Suprapubic skin (tissue), 4 donors: ENCODE measurements around the gene ADSS2. TPM values are rescaled to one million over a fixed set of nuclear protein-coding genes. Genes with fewer than 3 reads are reported as not detected.
"Not testable (repeated sequence)": the region's sequence is repeated elsewhere in the genome, so short reads cannot be mapped to it uniquely, and the experiment has no call there.

Experiments
- DNase-seq, 2 donors: peaks; one replicate each; pipeline ENCODE4 v3.0.0-alpha.2; 2019; ENCODE audit warnings: low spot score in 2 of 2
- H3K27ac ChIP-seq: fragments of 200-600 bp; sonication (generic); one replicate; pipeline ENCODE4 v1.5.1; 2019
- H3K27me3 ChIP-seq: fragments of 200-600 bp; sonication (generic); one replicate; pipeline ENCODE4 v1.5.1; 2019
- H3K36me3 ChIP-seq: fragments of 200-600 bp; sonication (generic); one replicate; pipeline ENCODE4 v1.5.1; 2019
- H3K4me1 ChIP-seq: fragments of 200-600 bp; sonication (generic); one replicate; pipeline ENCODE4 v1.5.1; 2019
- H3K4me3 ChIP-seq: fragments of 200-600 bp; sonication (generic); one replicate; pipeline ENCODE4 v1.5.1; 2019; ENCODE audit warnings: mild to moderate bottlenecking
- H3K9me3 ChIP-seq: fragments of 200-600 bp; sonication (generic); one replicate; pipeline ENCODE4 v1.5.1; 2019
- EP300 ChIP-seq: sonication (generic); formaldehyde crosslinking; IDR thresholded peaks from one replicate; pipeline ENCODE4 v1.6.1; 2017; ENCODE audit warnings: antibody characterized with exemption
- POLR2A ChIP-seq, 2 donors: fragments of 450-650 bp; IDR thresholded peaks; one replicate each; pipeline ENCODE4 v1.6.1; 2017; ENCODE audit warnings: antibody characterized with exemption in 2 of 2, mild to moderate bottlenecking in 2 of 2, moderate library complexity in 2 of 2
- POLR2AphosphoS5 ChIP-seq, 3 donors: sonication (generic); formaldehyde crosslinking; IDR thresholded peaks; one replicate each; pipeline ENCODE4 v1.6.1; 2017; ENCODE audit warnings: antibody characterized with exemption in 3 of 3
- WGBS: methylation state at CpG from one replicate; pipeline ENCODE4 v1.1.5; 2018; 5-methylcytosine and 5-hydroxymethylcytosine counted together
- total RNA-seq, 4 donors: library from RNA; depleted of rRNA; stranded (reverse); fragments of >200 nt; gene quantifications; one replicate each; pipeline ENCODE4 v1.1.0, GENCODE V29; 2016
- TF ChIP-seq, protein P1 (sequence below), 2 donors: fragments of 200-600 bp in 1 of 2; fragments of 450-650 bp in 1 of 2; sonication (generic) in 1 of 2; IDR thresholded peaks; one replicate each; pipeline ENCODE4 v1.5.1; 2016 to 2019; ENCODE audit warnings: antibody characterized with exemption in 2 of 2, mild to moderate bottlenecking in 1 of 2, moderate library complexity in 1 of 2

The ADSS2 gene
- total RNA-seq, 4 donors from 2014 or later, result 39.8 to 65.3 (median 52.1) TPM

DNA sequence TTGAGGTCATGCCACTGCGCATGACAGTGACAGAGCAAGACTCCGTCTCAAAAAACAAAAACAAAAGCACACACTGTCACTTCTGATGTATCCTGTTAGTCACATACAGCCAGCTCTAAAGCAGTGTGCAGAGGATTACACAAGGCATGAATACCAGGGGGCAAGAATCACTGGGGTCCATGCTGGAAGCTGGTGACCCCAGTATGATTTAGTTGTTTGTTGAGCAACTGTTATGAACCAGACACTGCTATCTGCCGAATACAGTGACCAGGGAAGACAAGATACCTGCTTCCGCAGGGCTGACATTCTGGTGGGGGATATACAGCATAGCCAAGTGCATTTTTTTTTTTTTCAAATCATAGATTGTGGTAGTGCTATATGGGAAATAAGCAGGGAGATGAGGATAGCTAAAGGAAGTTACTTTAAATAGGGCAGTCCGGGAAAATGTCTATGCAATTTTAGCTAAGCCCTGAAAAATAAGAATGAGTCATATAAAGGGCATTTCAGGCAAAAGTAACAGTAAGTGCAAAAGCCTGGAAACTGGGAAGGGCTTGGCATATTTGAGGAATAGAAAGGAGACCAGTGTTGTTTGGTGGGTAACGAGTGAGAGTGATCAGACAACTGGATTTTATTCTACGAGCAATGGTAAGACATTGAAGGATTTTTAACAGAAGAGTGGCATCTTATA, 69.7 kb downstream of the ADSS2 start:
- Histone ChIP-seq H3K36me3 (no peaks in the 10 kb centered on the region), H3K4me1 (no peaks in the 10 kb centered on the region), H3K4me3 (no peak overlapping the region), H3K9me3 (no peaks in the 10 kb centered on the region), H3K27me3 (no peaks in the 10 kb centered on the region), H3K27ac (no peak overlapping the region)
- no peak for DNase-seq
- WGBS, result 72% methylated on average over 7 of the region's 7 CpGs
- TF ChIP-seq POLR2A (IDR thresholded peaks at IDR 0.05), result no peak
- no peak for TF ChIP-seq EP300
- no peak for TF ChIP-seq POLR2AphosphoS5 (IDR thresholded peaks at IDR 0.05)
- TF ChIP-seq, protein P1, sequence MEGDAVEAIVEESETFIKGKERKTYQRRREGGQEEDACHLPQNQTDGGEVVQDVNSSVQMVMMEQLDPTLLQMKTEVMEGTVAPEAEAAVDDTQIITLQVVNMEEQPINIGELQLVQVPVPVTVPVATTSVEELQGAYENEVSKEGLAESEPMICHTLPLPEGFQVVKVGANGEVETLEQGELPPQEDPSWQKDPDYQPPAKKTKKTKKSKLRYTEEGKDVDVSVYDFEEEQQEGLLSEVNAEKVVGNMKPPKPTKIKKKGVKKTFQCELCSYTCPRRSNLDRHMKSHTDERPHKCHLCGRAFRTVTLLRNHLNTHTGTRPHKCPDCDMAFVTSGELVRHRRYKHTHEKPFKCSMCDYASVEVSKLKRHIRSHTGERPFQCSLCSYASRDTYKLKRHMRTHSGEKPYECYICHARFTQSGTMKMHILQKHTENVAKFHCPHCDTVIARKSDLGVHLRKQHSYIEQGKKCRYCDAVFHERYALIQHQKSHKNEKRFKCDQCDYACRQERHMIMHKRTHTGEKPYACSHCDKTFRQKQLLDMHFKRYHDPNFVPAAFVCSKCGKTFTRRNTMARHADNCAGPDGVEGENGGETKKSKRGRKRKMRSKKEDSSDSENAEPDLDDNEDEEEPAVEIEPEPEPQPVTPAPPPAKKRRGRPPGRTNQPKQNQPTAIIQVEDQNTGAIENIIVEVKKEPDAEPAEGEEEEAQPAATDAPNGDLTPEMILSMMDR (IDR thresholded peaks at IDR 0.05), result no peak

GRCh38 chr1:244376126-244376525, 75.6 kb downstream of the ADSS2 start:
- Histone ChIP-seq H3K27me3 (no peaks in the 10 kb centered on the region), H3K4me3 (no peak overlapping the region), H3K9me3 (no peaks in the 10 kb centered on the region), H3K36me3 (no peaks in the 10 kb centered on the region), H3K27ac (no peak overlapping the region), H3K4me1 (peaks cover 9% of the 10 kb centered on the region)
- WGBS, result 82% methylated on average over 6 of the region's 6 CpGs
- TF ChIP-seq, protein P1 (IDR thresholded peaks at IDR 0.05), result no peak
- no peak for TF ChIP-seq EP300
- no peak for TF ChIP-seq POLR2AphosphoS5 (IDR thresholded peaks at IDR 0.05)
- TF ChIP-seq POLR2A (IDR thresholded peaks at IDR 0.05), result no peak
- DNase-seq, result no peak

GRCh38 chr1:244375051-244375450, 76.7 kb downstream of the ADSS2 start:
- Histone ChIP-seq H3K27ac (no peak overlapping the region), H3K9me3 (no peaks in the 10 kb centered on the region), H3K36me3 (no peaks in the 10 kb centered on the region), H3K27me3 (no peaks in the 10 kb centered on the region), H3K4me1 (peaks cover 20% of the 10 kb centered on the region), H3K4me3 (no peak overlapping the region)
- WGBS, result 88% methylated on average over 7 of the region's 7 CpGs
- DNase-seq, result no peak
- TF ChIP-seq, protein P1 (IDR thresholded peaks at IDR 0.05), result no peak

DNA sequence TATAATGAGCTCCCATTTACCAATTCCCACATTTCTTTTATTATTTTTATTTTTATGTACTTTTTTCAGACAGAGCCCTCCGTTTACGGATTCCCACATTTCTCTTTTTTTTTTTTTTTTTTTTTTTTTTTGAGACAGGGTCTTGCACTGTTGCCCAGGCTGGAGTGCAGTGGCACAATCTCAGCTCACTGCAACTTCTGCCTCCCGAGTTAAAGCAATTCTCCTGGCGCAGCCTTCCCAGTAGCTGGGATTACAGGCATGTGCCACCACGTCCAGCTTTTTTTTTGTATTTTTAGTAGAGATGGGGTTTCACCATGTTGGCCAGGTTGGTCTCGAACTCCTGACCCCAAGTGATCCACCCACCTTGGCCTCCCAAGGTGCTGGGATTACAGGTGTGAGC, 77.2 kb downstream of the ADSS2 start:
- DNase-seq, H3K36me3 ChIP-seq, H3K4me3 ChIP-seq, H3K9me3 ChIP-seq, H3K27ac ChIP-seq, H3K27me3 ChIP-seq: not testable (repeated sequence)
- 93% methylated on average over 6 of the region's 6 CpGs for WGBS
- H3K4me1 ChIP-seq, result peaks cover 23% of the 10 kb centered on the region

DNA sequence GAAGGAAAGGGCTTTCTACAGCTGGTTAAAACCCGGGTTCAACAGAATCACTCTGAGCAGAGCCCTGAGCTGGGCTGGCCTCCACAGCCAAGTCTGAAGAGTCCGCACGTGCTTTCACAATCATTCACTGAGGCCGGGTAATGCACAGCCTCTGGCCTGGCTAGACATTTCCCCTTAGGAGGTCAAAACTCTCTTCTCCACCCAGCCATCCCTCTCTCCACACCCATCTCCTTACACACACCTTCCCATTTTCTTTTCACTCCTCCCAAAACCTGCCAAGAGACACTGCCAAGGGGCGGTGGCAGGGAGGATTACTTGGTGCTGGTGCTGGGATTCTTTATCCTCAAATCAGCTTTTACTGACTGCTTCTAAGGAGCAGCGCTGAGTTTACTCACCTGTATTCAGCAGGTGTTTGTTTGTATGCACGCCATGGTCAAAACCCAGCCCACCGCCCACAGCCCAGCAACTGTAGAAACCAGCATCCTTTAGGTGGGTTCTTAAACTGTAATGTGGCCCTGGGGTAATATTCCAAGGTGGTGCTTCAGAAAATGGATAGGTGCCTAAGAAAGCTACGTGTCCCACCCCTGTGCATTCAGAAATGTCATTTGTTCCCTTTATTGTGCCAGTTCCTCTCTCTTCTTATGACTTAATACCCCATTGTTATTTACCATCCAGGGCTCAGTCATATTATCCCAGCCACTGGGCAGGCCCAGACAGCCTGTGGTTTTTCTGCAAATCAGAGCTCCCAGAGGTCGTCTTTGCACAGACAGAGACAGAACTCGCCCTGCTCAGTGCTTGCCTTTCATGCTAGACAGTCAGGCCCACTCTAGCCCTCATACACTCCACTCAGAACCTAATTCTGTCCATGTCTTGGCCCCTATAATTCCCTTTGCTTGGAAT, 80.2 kb downstream of the ADSS2 start:
- no peak for TF ChIP-seq POLR2A (IDR thresholded peaks at IDR 0.05)
- no peak for TF ChIP-seq POLR2AphosphoS5 (IDR thresholded peaks at IDR 0.05)
- no peak for TF ChIP-seq EP300
- TF ChIP-seq, protein P1 (IDR thresholded peaks at IDR 0.05), result no peak
- H3K4me1 ChIP-seq, result peaks cover 23% of the 10 kb centered on the region
- no peaks in the 10 kb centered on the region for H3K9me3 ChIP-seq
- 49% methylated on average over 11 of the region's 11 CpGs for WGBS
- no peaks in the 10 kb centered on the region for H3K27me3 ChIP-seq
- no peak overlapping the region for H3K4me3 ChIP-seq
- no peak for DNase-seq
- peak overlapping the region; percentile 78 for H3K27ac ChIP-seq
- no peaks in the 10 kb centered on the region for H3K36me3 ChIP-seq
